Astrocyte (in vitro differentiated cells and primary cell): Measurements from ENCODE around the gene ACOX2. TPM values are rescaled to one million over a fixed set of nuclear protein-coding genes. Genes with fewer than 3 reads are reported as not detected.

Experiments used
- DNase-seq: peaks from one replicate; pipeline ENCODE4 v3.0.0-alpha.2; 2010; ENCODE audit warnings: low read depth
- FAIRE-seq: peaks from 2 replicates; lab custom pipeline; 2011; peaks lifted over from hg19 to GRCh38; lab: Jason Lieb, UNC
- H2AFZ ChIP-seq: 2 replicates; pipeline ENCODE4 v1.6.0; 2012; ENCODE audit warnings: low read depth, low read length, inconsistent platforms
- H3K27ac ChIP-seq: 2 replicates; pipeline ENCODE4 v1.5.1; 2011; ENCODE audit warnings: low read depth, low read length, inconsistent platforms
- H3K27me3 ChIP-seq: 2 replicates; pipeline ENCODE4 v1.6.0; 2011; ENCODE audit warnings: low read length, inconsistent platforms; ENCODE audit not compliant: insufficient read depth
- H3K36me3 ChIP-seq: 2 replicates; pipeline ENCODE4 v1.5.1; 2011; ENCODE audit warnings: low read length, inconsistent platforms; ENCODE audit not compliant: insufficient read depth
- H3K4me1 ChIP-seq: 2 replicates; pipeline ENCODE4 v1.5.1; 2011; ENCODE audit warnings: low read length, inconsistent platforms; ENCODE audit not compliant: insufficient read depth
- H3K4me2 ChIP-seq: 2 replicates; pipeline ENCODE4 v1.6.0; 2012; ENCODE audit warnings: low read length, inconsistent platforms
- H3K4me3 ChIP-seq: 2 replicates; pipeline ENCODE4 v1.5.1; 2011; ENCODE audit warnings: low read depth, mild to moderate bottlenecking, low read length, inconsistent platforms; ENCODE audit not compliant: insufficient read depth
- H3K79me2 ChIP-seq: 2 replicates; pipeline ENCODE4 v1.6.0; 2012; ENCODE audit warnings: mild to moderate bottlenecking, low read length, inconsistent platforms; ENCODE audit not compliant: insufficient read depth
- H3K9ac ChIP-seq: 2 replicates; pipeline ENCODE4 v1.6.0; 2012; ENCODE audit warnings: mild to moderate bottlenecking, low read length, inconsistent platforms
- H3K9me3 ChIP-seq: 2 replicates; pipeline ENCODE4 v1.5.1; 2012; ENCODE audit warnings: low read depth, mild to moderate bottlenecking, low read length, inconsistent platforms; ENCODE audit not compliant: insufficient read depth
- H4K20me1 ChIP-seq: 2 replicates; pipeline ENCODE4 v1.6.0; 2012; ENCODE audit warnings: low read length, inconsistent platforms; ENCODE audit not compliant: insufficient read depth
- H3K27ac Mint-ChIP-seq: one replicate; pipeline ENCODE4 v1.8.0; 2021; ENCODE audit warnings: mild to moderate bottlenecking, mixed read lengths; ENCODE audit not compliant: unreplicated experiment
- H3K27me3 Mint-ChIP-seq: one replicate; pipeline ENCODE4 v1.8.0; 2021; ENCODE audit warnings: low read depth, mixed read lengths; ENCODE audit not compliant: unreplicated experiment
- H3K36me3 Mint-ChIP-seq: one replicate; pipeline ENCODE4 v1.8.0; 2021; ENCODE audit warnings: low read depth, mixed read lengths; ENCODE audit not compliant: unreplicated experiment
- H3K4me1 Mint-ChIP-seq: one replicate; pipeline ENCODE4 v1.8.0; 2021; ENCODE audit warnings: low read depth, mixed read lengths; ENCODE audit not compliant: unreplicated experiment
- H3K4me3 Mint-ChIP-seq: one replicate; pipeline ENCODE4 v1.8.0; 2021; ENCODE audit warnings: mild to moderate bottlenecking, moderate library complexity, mixed read lengths; ENCODE audit not compliant: unreplicated experiment
- H3K9me3 Mint-ChIP-seq: one replicate; pipeline ENCODE4 v1.8.0; 2021; ENCODE audit warnings: mild to moderate bottlenecking, mixed read lengths; ENCODE audit not compliant: unreplicated experiment
- EZH2 ChIP-seq: IDR thresholded peaks from 2 replicates; pipeline ENCODE4 v1.6.1; 2012; ENCODE audit warnings: mild to moderate bottlenecking, low read length, inconsistent platforms; ENCODE audit not compliant: insufficient read depth
- total RNA-seq: library from RNA; stranded (reverse); gene quantifications from 2 replicates; pipeline ENCODE4 v1.2.1, GENCODE V29; 2021
- TF ChIP-seq, protein P1 (sequence below): IDR thresholded peaks from 2 replicates; pipeline ENCODE4 v1.5.1; 2011; ENCODE audit warnings: low read depth, mild to moderate bottlenecking, inconsistent platforms, low read length, moderate library complexity; ENCODE audit not compliant: insufficient read depth

Gene ACOX2
- total RNA-seq, 1 donor from 2014 or later: 2.7 TPM

DNA sequence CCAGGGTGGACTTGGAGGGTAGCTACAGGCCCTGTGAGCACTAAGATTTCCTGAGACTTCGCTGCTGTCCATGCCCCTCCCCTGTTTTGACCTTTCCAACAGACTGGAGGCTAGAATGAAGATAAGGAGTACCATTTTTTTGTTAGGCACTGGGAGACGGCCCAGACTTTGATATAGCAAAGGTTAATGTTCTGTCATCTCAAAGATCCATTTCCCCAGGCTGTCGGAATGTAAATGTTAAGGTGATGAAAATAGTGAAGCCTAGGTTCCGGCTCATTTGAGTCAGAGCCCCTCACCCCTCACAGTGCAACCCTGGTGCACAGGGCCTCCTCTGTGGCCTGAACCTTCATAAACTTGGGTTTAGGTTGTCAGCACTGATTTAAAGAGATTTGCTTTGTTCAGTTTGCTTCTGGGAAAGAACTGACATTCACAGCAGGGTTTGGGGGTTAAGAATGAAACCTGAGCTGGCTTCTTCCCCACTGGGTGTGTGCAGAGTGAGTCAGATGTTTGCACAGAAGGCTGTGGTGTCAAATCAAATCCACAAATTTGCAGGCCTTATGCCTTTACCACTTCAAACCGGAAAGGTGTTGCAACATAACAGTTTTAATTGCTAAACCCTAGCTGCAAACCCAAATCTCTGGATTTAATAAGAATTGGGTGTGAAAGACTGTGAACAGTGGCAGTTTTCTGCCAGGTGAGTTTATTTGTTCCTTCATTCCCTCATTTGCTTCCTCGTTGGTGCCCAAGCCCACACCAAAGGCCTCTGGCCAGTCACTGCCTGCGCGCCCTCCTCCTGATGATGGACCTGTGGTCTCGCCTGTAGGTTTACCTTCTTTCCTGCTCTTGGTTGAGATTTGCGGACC, 65.7 kb downstream of the ACOX2 start:
- Histone ChIP-seq H3K27me3 (no peaks in the 10 kb centered on the region), H3K9me3 (no peaks in the 10 kb centered on the region), H3K4me2 (peak overlapping the region; percentile 67), H4K20me1 (no peaks in the 10 kb centered on the region), H3K4me1 (peaks cover 18% of the 10 kb centered on the region), H3K9ac (peak overlapping the region; percentile 11), H3K4me3 (peak overlapping the region; percentile 18), H3K36me3 (no peaks in the 10 kb centered on the region), H3K27ac (peak overlapping the region; percentile 40), H3K79me2 (no peaks in the 10 kb centered on the region), H2AFZ (peak overlapping the region; percentile 31)
- peak; percentile 78 for FAIRE-seq
- Mint-ChIP-seq H3K36me3 (no peaks in the 10 kb centered on the region), H3K9me3 (no peaks in the 10 kb centered on the region), H3K27me3 (peaks cover 6% of the 10 kb centered on the region), H3K4me1 (peaks cover 21% of the 10 kb centered on the region), H3K27ac (peak overlapping the region; percentile 75), H3K4me3 (peak overlapping the region; percentile 13)
- DNase-seq: peak; percentile 94
- TF ChIP-seq, protein P1, sequence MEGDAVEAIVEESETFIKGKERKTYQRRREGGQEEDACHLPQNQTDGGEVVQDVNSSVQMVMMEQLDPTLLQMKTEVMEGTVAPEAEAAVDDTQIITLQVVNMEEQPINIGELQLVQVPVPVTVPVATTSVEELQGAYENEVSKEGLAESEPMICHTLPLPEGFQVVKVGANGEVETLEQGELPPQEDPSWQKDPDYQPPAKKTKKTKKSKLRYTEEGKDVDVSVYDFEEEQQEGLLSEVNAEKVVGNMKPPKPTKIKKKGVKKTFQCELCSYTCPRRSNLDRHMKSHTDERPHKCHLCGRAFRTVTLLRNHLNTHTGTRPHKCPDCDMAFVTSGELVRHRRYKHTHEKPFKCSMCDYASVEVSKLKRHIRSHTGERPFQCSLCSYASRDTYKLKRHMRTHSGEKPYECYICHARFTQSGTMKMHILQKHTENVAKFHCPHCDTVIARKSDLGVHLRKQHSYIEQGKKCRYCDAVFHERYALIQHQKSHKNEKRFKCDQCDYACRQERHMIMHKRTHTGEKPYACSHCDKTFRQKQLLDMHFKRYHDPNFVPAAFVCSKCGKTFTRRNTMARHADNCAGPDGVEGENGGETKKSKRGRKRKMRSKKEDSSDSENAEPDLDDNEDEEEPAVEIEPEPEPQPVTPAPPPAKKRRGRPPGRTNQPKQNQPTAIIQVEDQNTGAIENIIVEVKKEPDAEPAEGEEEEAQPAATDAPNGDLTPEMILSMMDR: no peak
- no peak for TF ChIP-seq EZH2

DNA sequence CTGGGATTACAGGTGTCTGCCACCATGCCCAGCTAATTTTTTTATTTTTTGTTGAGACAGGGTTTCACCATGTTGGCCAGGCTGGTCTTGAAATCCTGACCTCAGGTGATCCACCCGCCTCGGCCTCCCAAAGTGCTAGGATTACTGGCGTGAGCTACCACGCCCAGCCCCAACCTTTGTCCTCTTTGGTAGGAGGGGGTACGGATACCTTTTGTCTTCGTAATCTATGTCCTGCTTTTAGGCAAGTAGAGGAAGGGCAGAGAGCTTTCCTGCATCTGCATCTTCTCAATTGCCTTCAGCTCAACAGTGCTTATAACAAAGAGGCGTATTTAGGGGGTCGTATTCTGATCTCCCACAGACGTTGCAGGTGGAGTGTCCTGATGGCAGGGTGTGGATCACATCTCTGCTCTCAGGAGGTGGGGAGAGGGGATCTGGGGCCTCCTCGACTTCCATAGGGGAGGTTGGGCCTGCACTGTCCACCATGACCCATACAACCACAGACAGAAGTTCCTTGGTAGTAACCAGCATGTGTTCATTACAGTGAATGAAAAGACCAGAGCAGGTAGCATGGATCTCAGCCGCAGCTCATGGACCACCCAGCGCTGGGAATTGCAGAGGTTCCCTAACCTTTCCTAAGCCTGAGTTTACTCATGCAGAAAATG, 66.5 kb downstream of the ACOX2 start:
- Histone ChIP-seq H2AFZ (peak overlapping the region; percentile 31), H3K27ac (peak overlapping the region; percentile 40), H4K20me1 (no peaks in the 10 kb centered on the region), H3K9ac (peak overlapping the region; percentile 11), H3K9me3 (no peaks in the 10 kb centered on the region), H3K4me1 (peaks cover 18% of the 10 kb centered on the region), H3K4me3 (peak overlapping the region; percentile 18), H3K36me3 (no peaks in the 10 kb centered on the region), H3K27me3 (no peaks in the 10 kb centered on the region), H3K79me2 (no peaks in the 10 kb centered on the region), H3K4me2 (peak overlapping the region; percentile 67)
- no peak overlapping the region for H3K4me3 Mint-ChIP-seq
- peaks cover 6% of the 10 kb centered on the region for H3K27me3 Mint-ChIP-seq
- DNase-seq (no peak), FAIRE-seq (no peak)
- H3K4me1 Mint-ChIP-seq: peaks cover 21% of the 10 kb centered on the region
- no peak for TF ChIP-seq EZH2
- TF ChIP-seq, protein P1: no peak
- no peaks in the 10 kb centered on the region for H3K9me3 Mint-ChIP-seq
- H3K27ac Mint-ChIP-seq: peak overlapping the region; percentile 75
- no peaks in the 10 kb centered on the region for H3K36me3 Mint-ChIP-seq
